Fibroblast of skin of left biceps (primary cell): ENCODE measurements around the gene MICALL1.

Experiments
- DNase-seq, 2 experiments: peaks; one replicate each; pipeline ENCODE4 v3.0.0-alpha.2; 2013; ENCODE audit warnings: low read depth in 2 of 2

Gene MICALL1

DNA sequence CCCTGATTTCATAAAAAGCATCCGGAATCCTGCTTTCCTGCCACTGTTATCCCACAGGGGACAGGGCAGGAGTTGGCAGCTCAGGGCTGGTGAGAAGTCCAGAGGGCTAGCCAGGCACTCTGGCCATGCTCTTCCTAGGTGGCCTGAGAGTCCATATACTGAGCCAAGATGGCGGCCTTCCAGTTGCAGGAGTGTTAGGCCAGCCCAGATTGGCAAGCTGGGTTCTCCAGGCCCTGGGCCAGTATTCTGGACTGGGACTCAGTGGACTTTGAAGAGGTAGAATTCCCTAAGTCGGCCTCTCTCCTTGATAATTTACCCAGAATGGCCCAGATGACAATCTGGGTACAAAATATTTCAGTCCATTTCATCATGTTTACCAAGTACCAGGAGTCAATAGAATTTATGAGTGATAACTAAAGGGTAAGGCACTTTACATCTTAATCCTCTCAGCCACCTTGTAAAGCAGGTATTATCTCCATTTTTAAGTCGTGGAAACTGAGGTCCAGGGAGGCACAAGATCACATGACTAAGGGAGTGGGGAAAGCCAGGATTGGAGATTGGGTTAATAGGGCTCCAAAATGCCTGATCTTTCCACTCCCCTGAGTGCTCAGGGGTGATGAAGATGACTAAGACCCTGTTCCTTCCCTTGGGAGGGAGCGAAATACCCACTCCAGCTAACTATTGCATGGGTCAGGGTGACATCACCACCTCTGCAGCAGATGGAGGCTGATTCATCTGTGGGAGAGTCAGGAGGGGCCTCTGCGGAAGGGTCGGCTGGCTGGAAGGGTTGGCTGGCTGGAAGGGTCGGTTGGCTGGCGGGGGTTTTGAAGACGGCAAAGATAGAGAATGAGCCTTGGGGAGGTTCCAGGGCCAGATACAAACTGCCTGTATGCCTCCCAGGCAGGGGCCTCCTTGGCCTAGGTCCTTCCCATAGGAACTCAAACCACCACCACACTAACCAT is 1.2 kb upstream of the MICALL1 start:
- peak; percentile 95 for DNase-seq

DNA sequence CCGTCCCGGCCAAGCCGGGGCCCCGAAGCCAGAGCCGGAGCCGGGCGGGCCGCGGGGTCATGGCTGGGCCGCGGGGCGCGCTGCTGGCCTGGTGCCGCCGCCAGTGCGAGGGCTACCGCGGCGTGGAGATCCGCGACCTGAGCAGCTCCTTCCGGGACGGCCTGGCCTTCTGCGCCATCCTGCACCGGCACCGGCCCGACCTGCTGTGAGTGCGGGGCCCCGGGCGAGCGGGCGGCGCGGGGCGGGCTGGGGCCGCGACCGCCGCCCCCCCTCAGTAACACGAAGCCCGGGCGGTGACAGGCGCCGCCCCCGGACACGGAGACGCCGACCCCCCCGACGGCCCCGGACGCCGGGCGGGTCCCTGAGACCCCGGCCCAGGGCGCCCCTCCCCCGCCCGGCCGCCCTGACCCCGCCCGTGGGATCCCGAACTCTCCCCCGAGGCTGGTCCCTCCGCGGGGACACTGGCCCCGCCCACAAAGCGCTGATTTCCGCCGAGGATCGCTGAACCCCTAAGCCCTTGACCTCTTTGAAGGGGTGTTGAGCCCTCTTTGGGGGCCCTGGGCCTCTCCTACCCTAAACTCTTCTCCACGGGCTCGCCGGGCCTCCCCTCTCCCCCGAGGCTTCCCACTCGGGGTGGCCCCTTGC is 389 bp downstream of the MICALL1 start:
- DNase-seq, result no peak

DNA sequence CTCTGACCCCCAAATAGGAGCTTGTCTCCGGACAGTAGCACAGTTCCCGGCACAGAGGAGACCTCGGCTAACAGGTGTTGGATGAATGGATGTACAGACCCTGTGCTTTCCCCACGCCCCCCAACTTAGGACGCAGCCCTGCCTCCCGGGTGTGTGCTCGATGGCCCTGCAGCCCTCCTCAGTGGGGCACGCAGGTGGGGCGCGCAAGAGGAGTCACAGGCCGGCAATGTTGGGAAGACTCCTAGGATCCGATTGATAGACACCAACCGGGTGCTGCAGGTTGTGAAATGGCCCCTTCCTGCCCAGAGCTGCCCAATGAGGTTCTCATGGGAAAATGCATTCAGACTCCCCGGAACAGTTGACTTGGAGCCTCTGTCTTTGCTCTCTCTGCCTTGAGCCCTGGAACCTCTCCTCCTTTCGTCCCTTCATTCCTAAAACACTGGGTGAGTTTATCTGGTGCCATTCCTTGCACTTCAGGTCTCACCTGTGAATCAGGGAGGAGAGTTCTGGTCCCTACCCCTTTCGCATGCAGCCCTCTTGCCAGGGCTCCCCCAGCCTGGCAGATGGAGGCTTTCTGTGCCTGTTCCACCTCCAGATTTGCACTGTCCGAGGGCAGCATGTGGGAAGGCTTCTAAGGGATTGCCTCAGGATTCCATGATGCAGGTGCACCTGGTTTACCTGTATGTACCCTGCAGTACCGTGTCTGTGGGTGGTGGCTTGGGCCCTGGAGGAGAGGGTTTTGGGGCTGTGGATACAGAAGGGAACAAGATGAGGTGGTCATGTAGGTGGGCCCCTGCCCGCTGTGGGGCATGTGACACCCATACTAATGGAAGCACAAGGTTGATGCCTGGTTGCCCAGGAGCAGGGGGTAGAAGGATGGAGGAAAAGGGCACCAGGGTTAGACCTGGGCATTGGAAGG is 1.2 kb downstream of the MICALL1 start:
- no peak for DNase-seq

DNA sequence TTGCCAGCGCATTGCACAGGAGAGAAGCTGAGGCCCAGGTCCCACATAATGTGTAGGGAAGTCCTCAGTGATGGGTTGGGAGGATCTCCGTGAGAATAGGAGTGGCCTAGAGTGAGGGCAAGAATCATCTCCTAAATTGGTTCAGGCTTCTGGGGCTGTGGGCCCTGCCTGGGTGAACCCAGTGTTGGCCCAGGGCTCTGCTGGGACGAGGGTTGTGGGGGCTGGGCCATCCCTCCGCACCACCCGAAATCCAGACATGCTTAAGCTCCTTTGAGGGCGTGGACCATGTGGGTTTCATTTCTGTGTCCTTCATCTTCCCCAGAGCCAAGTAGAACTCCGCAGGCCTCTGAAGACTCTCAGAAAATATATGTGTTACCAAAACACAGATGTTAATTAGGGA is 3.7 kb downstream of the MICALL1 start:
- peak; percentile 39 to 53 for DNase-seq

DNA sequence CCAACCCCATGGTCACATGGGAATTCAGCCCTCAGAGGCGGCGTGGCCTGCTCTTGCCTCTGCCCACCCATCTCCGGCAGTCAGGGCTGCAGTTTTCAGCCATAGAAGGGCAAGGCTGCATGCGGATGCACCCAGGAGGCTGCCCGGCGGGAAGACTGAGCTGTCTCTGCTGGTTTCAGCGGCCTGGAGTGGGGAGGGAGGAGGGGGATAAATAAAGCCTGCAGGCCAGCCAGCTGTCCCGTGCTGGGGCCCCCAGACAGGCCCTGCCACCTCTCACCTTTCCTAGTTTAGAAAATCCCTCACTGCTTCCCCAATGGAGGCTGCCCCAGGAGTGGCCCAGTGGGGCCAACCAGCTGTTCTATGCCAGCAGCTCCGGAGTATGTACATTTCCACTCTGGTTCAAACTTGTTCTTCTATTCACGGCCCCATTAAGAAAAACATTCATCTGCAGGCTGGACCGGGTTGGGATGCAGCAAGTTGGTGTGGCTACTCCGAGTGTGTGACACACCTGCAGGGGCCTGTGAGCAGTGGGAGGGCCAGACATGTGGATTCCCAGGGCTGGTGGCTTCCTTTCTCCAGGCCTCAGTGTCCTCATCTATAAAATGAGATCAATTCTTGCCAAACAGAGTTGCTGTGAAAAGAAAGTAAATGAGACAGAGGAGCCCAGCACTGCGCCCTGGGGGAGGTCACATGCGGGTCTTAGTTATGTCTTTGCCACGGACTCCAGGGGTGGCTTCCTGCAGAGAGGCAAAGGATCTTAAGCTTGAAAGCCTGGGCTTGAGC is 5.0 kb downstream of the MICALL1 start:
- DNase-seq, result no peak

DNA sequence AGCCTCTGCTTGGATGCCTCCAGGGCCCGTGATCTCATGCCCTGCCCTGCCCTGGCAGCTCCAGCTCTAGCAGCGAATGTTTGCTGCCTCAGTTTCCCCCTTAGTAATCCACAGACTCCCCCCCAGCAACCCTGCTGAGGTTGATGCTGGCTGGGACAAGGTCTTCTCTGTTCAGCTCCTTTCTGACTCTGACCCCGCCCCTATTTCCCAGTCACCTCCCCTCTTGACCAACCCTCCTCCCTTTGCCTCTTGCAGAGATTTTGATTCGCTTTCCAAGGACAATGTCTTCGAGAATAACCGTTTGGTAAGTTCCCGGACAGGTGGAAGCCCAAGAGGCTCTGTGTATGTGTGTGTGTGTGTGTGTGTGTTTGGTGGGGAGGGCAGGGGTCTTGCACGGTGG is 5.6 kb downstream of the MICALL1 start:
- no peak for DNase-seq

DNA sequence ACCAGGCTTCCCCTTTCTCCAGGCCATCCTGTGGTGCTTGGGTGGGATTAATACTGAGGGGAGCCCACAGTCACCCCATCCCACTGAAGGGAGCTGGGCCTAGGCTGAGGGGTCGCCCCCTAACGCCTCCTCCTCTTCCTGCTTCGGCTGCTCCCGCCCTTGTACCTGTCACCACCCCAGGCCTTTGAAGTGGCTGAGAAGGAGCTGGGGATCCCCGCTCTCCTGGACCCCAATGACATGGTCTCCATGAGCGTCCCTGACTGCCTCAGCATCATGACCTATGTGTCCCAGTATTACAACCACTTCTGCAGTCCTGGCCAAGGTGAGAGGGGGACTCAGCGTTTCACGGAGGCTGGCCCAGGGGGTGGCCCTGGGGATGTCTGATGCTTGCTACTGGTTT is 6.1 kb downstream of the MICALL1 start:
- no peak for DNase-seq

DNA sequence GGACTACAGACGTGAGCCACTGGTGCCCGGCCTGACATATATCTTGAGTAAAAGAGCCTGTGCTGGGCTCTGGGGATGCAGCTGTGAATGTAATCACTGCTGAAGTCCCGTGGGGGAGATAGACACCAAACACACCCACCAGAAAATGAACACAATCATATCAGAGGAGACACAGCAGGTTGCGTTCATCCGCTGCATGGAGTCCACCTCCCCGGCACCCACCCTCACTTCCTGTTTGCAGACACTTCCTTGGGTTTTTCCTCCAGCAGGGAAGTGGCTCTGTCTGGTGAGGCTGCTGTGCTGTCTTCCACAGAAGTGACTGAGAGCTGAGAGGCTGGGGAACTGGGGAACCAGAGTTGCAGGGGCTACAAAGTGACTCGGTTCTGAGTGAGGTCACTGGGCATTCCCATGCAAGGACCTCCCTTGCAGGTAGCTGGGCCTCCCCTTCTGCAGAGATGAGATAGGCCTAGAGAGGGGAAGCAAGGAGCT is 7.2 kb downstream of the MICALL1 start:
- no peak for DNase-seq

DNA sequence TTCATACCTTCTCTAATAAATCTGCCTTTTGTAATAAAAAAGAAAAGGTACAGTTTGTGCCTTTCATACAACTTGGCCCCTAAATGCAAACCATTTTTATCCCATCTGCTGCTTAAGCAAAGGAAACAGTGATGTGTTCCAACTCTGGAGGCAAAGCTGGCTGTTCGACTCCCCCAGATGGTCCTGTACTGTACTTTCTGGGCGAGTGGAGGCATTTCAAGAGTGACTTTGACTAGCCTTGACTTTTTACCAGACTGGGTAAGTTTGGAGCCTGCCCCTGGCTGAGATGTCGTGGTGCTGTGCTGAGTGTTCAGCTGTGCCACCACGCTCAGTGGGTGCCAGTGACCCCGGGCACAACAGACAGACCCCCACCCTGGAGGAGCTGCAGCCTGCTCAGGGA is 10.2 kb downstream of the MICALL1 start:
- DNase-seq, result no peak

DNA sequence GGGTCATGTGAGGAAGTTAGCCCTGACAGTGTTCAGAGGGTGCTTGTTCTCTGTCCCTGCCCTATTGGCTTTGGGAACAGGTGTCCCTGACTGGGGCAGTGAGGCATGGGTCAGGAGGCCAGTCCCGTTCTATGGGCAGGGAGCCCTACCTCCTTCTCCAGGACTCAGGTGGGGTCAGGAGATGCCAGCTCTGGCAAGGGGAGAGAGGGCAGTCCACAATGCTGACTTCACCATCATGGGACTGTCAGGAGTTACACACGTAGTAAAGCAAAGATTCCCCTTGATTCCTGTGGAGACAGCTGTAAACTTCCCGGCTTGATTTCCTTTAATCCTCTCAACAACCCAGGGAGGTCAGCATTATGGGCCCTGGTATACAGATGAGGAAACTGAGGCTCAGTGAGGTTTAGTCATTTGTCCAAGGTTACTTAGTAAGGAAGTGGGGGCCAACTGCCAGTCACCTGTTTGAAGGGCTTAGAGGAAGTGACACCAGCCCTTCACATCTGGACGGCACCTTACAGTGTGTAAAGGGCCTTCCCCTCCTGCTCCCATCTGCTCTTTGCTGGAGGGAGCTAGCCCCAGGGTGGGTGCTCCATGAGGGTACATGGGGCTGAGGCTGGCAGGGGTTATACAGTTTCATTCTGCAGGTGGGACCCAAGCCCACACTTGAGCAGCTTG is 11.9 kb downstream of the MICALL1 start:
- no peak for DNase-seq

DNA sequence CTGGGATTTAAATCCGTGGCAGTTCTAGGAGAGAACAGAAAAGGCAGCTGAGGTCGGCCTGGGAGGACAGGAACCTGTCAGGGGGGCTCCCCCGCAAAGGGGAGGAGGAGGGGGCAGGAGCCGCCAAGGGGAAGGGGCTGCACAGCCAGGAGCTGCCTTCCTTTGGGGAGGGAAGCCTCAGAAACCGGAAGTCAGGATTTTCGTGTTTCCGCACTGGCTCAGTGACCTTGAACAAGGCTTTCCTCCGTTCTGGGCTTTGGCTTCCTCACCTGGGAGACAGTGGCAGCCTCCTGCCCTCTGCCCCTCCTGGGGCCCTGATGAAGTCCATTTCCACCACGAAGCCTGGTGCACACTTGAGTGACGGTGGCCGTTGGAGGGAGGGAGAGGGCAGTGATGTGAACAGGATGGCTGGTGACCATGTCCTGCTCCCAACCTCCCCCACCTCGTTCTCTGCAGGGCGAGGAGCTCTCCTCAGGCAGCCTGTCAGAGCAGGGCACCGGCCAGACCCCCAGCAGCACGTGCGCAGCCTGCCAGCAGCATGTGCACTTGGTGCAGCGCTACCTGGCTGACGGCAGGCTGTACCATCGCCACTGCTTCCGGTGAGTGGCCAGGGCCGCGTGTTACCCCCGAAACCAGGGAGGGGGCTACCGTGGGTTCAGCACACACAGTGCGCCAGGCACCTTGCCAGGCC is 12.6 kb downstream of the MICALL1 start:
- DNase-seq, result no peak

DNA sequence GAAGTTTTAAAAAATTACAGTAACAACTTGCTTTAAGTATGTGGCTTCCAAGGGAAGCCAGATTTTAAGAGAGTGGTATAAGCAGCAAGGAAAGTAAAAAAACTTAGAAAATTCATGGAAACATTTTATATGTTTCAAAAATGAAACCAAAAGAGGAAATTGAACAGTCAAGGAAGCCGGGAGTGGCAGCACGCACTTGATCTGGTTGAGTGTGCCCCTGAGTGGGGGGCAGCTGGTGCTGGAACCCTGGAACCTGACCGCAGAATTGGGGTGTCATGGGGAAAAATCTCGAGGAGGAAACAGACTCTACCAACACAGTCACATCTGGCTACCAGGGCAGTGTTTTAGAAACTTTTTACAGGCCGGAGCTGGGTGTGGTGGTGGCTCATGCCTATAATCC is 14.0 kb downstream of the MICALL1 start:
- no peak for DNase-seq

DNA sequence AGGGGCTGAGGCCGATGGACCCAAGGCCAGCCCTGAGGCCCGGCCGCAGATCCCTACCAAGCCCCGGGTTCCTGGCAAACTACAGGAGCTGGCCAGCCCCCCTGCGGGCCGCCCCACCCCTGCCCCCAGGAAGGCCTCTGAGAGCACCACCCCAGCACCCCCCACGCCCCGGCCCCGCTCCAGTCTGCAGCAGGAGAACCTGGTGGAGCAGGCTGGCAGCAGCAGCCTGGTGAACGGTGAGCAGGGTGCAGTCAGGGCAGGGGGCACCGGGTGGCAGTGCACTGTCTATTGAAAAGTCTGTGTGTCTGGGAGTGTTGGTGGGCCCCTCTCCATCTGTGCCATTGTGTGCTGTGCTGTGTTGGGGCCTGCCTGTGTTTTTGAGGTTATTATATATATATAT is 16.1 kb downstream of the MICALL1 start:
- DNase-seq, result no peak

DNA sequence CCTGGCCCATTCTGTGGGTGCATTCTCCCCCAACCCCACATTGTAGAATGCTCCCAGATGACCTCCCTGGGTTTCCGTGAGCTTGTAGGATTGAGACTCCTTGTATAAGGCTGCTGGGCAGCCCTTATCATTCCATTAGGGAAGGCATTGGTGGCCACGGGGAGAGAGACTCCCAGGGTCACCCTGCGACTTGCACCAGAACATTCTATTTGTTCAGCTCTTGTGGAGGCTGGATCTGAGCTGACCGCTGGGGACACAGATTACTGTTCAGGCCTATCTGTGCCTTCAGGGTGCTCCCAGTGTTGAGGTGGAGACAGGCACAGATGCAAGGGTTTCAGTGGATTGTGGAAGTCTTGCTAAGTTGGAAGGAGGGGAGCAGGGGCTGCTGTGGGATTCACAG is 17.8 kb downstream of the MICALL1 start:
- DNase-seq, result no peak

DNA sequence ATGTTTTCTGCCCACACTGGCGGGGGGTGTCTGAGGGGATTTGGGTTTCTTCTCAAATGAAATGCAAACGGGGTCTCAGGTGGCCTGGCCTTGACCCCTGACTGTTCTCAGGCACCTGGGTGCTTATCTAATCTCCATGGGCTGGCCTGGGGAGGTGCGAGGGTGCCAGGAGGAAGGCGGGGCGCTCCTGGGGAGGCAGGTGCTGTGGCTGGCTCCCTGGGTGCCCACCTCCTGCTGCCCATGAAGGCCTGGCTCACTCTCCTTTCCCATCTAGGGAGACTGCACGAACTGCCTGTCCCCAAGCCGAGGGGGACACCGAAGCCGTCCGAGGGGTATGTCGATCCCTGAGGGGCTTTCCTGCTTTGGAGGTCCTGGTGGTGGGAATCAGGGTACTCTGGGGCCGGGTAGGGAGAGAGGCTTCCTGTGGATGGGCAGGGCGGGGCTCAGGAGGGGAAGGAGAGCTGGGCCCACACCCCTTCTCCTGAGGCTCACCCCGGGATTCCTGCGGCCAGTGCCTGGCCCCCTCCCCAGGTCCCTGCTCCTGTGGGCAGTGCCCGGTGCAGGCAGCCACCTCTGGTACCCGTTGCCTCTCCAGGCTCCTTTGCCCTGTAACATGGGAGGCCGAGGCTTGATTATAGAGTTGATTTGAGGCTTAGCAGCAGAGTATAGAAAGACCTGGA is 18.4 kb downstream of the MICALL1 start:
- no peak for DNase-seq

DNA sequence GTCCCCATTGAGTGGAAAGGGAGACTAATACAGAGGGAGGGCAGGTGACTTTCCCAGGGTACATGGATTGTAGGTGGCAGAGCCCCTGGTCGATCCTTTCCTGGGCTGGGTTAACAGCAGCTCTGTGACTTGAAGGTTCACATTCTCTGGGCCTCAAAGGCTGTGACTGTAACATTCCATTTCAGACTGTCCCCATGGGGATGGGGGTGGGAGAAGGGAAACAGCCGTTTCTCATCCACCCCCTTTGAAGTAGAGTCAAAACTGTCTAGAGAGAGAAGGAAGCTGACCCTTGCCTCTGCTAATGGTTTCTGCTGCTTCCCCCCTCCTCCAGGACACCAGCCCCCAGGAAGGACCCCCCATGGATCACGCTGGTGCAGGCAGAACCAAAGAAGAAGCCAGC is 19.2 kb downstream of the MICALL1 start:
- DNase-seq, result no peak

DNA sequence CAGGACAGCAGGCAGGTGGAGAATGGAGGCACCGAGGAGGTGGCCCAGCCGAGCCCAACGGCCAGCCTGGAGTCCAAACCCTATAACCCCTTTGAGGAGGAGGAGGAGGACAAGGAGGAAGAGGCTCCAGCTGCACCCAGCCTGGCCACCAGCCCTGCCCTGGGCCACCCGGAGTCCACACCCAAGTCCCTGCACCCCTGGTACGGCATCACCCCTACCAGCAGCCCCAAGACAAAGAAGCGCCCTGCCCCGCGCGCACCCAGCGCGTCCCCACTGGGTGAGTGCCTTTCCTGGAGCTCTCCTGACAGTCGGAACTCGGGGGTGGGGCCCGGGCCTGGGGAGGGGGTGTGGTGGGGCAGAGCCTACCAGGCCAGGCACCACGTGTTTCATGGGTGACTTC is 19.7 kb downstream of the MICALL1 start:
- no peak for DNase-seq

DNA sequence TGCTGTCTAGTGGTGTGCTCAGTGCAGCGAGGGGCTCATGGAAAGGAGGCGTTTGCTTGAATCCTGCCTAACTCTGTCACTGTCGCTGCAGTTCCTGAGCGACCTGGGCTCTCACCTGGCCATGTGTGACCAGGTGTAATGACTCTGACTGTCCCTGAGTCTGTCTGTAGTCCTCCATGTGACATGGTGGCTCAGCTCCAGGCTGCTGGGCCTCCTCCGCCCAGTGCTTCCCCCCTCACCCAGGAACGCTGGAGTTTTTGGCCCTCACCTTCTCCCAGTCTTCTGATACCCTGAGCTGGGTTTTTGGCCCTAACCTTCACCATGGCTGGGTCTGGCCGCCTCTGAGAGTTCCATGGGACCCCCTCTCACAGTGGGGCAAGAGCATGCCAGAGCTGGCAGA is 20.3 kb downstream of the MICALL1 start:
- DNase-seq, result no peak
